ENCODE results near the gene NOP53. TPM values are rescaled to one million over a fixed set of nuclear protein-coding genes. Genes with fewer than 3 reads are reported as not detected.
A peak's percentile ranks its signal among the peaks of the same experiment; 100 is the strongest.

Gene NOP53
- 100 to 1,000 TPM; 225 to 227 TPM for total RNA-seq

GRCh38 chr19:47745010-47745901 lies at the start of gene NOP53:
TSS of gene NOP53 (plus strand) at chr19:47745546. CDS start at chr19:47745560, 14 bp downstream.
- Mint-ChIP-seq H3K36me3 (peaks cover 17% of the 10 kb centered on the region), H3K9me3 (ENCODE audit: low read depth) (no peaks in the 10 kb centered on the region), H3K27me3 (no peaks in the 10 kb centered on the region), H3K27ac (peak within 1 kb of the TSS; percentile 99), H3K4me3 (peak within 1 kb of the TSS; percentile 99), H3K4me1 (peaks cover 42% of the 10 kb centered on the region)
- CTCF ChIA-PET = interaction anchor here (1.0 to 5.6 kb wide), 6 partner anchors 20 to 308 kb away, joined by 3 to 51 read pairs (median 6); partner anchors contain the start of genes EHD2, KPTN and SELENOW
- ATAC-seq (peak; percentile 80), DNase-seq (peak; percentile 97)

GRCh38 chr19:47696635-47697034 lies 48.7 kb upstream of the NOP53 start:
- Mint-ChIP-seq H3K36me3 (peaks cover 2% of the 10 kb centered on the region), H3K4me1 (peaks cover 2% of the 10 kb centered on the region), H3K27me3 (no peaks in the 10 kb centered on the region), H3K9me3 (ENCODE audit: low read depth) (no peaks in the 10 kb centered on the region), H3K27ac (no peak overlapping the region), H3K4me3 (no peak overlapping the region)
- CTCF ChIA-PET = interaction anchor here (0.6 to 19.1 kb wide), 4 partner anchors 9 to 809 kb away, joined by 3 to 408 read pairs (median 4); no protein-coding TSS in a partner anchor
- DNase-seq = no peak
- ATAC-seq = no peak

GRCh38 chr19:47697863-47698609 lies 47.3 kb upstream of the NOP53 start:
- CTCF ChIA-PET = interaction anchor here (0.8 to 19.1 kb wide), 18 partner anchors 10 to 349 kb away, joined by 3 to 408 read pairs (median 4); partner anchors contain the start of genes DHX34, KPTN and NAPA
- H3K4me1 Mint-ChIP-seq = peaks cover 2% of the 10 kb centered on the region
- DNase-seq (peak; percentile 71), ATAC-seq (peak; percentile 81)
- H3K4me3 Mint-ChIP-seq = no peak overlapping the region
- H3K36me3 Mint-ChIP-seq = peaks cover 2% of the 10 kb centered on the region
- no peaks in the 10 kb centered on the region for H3K9me3 Mint-ChIP-seq (ENCODE audit: low read depth)
- H3K27ac Mint-ChIP-seq = no peak overlapping the region
- H3K27me3 Mint-ChIP-seq = no peaks in the 10 kb centered on the region

- Mint-ChIP-seq H3K4me3 (no peak overlapping the region), H3K27ac (no peak overlapping the region), H3K4me1 (peaks cover 2% of the 10 kb centered on the region), H3K27me3 (no peaks in the 10 kb centered on the region), H3K9me3 (ENCODE audit: low read depth) (no peaks in the 10 kb centered on the region), H3K36me3 (peaks cover 2% of the 10 kb centered on the region)
- ATAC-seq (no peak), DNase-seq (no peak)
- CTCF ChIA-PET = interaction anchor here (0.8 to 19.1 kb wide), 25 partner anchors 8 to 350 kb away, joined by 3 to 408 read pairs (median 4); partner anchors contain the start of genes DHX34, EHD2, KPTN and NAPA
These were observed 46.6 kb upstream of the NOP53 start for GRCh38 chr19:47698631-47699359.

GRCh38 chr19:47699360-47699917 lies 45.9 kb upstream of the NOP53 start:
- CTCF ChIA-PET = interaction anchor here (0.6 to 19.1 kb wide), 20 partner anchors 8 to 391 kb away, joined by 3 to 408 read pairs (median 5); partner anchors contain the start of genes EHD2, KPTN and NAPA
- DNase-seq (peak; percentile 62), ATAC-seq (peak; percentile 54)
- Mint-ChIP-seq H3K36me3 (peaks cover 2% of the 10 kb centered on the region), H3K27ac (no peak overlapping the region), H3K27me3 (no peaks in the 10 kb centered on the region), H3K4me3 (no peak overlapping the region), H3K4me1 (peaks cover 2% of the 10 kb centered on the region), H3K9me3 (ENCODE audit: low read depth) (no peaks in the 10 kb centered on the region)

- no peak overlapping the region for H3K27ac Mint-ChIP-seq
- peaks cover 2% of the 10 kb centered on the region for H3K36me3 Mint-ChIP-seq
- CTCF ChIA-PET = interaction anchor here (1.0 to 19.1 kb wide), 2 partner anchors 266 to 310 kb away, joined by 3 to 408 read pairs; no protein-coding TSS in a partner anchor
- no peak overlapping the region for H3K4me3 Mint-ChIP-seq
- ATAC-seq = no peak
- H3K9me3 Mint-ChIP-seq (ENCODE audit: low read depth) = no peaks in the 10 kb centered on the region
- H3K4me1 Mint-ChIP-seq = peaks cover 2% of the 10 kb centered on the region
- no peak for DNase-seq
- no peaks in the 10 kb centered on the region for H3K27me3 Mint-ChIP-seq
These were observed 44.2 kb upstream of the NOP53 start for GRCh38 chr19:47700934-47701716.

GRCh38 chr19:47701717-47702552 lies 43.4 kb upstream of the NOP53 start:
- ATAC-seq = no peak
- Mint-ChIP-seq H3K36me3 (peaks cover 2% of the 10 kb centered on the region), H3K9me3 (ENCODE audit: low read depth) (no peaks in the 10 kb centered on the region), H3K27ac (no peak overlapping the region), H3K4me1 (peaks cover 2% of the 10 kb centered on the region), H3K4me3 (no peak overlapping the region), H3K27me3 (no peaks in the 10 kb centered on the region)
- CTCF ChIA-PET = interaction anchor here (1.0 to 19.1 kb wide), 2 partner anchors 267 to 310 kb away, joined by 3 to 408 read pairs; no protein-coding TSS in a partner anchor
- DNase-seq = no peak

- H3K9me3 Mint-ChIP-seq (ENCODE audit: low read depth) = no peaks in the 10 kb centered on the region
- H3K36me3 Mint-ChIP-seq = peaks cover 2% of the 10 kb centered on the region
- H3K27me3 Mint-ChIP-seq = peaks cover 4% of the 10 kb centered on the region
- no peak overlapping the region for H3K27ac Mint-ChIP-seq
- DNase-seq (no peak), ATAC-seq (no peak)
- H3K4me1 Mint-ChIP-seq = peaks cover 2% of the 10 kb centered on the region
- no peak overlapping the region for H3K4me3 Mint-ChIP-seq
- CTCF ChIA-PET = interaction anchor here (0.6 to 19.1 kb wide), 2 partner anchors 268 to 399 kb away, joined by 3 to 408 read pairs; no protein-coding TSS in a partner anchor
These were observed 42.7 kb upstream of the NOP53 start for GRCh38 chr19:47702671-47703070.

GRCh38 chr19:47703301-47703700 lies 42.0 kb upstream of the NOP53 start:
- H3K36me3 Mint-ChIP-seq = peaks cover under 1% of the 10 kb centered on the region
- H3K4me3 Mint-ChIP-seq = no peak overlapping the region
- CTCF ChIA-PET = interaction anchor here (0.6 to 19.1 kb wide), 4 partner anchors 10 to 268 kb away, joined by 3 to 408 read pairs (median 8); partner anchors contain the start of genes EHD2 and KPTN
- H3K4me1 Mint-ChIP-seq = no peaks in the 10 kb centered on the region
- H3K27ac Mint-ChIP-seq = no peak overlapping the region
- DNase-seq (no peak), ATAC-seq (no peak)
- H3K9me3 Mint-ChIP-seq (ENCODE audit: low read depth) = no peaks in the 10 kb centered on the region
- H3K27me3 Mint-ChIP-seq = peaks cover 4% of the 10 kb centered on the region

GRCh38 chr19:47704024-47704423 lies 41.3 kb upstream of the NOP53 start:
- H3K4me3 Mint-ChIP-seq = no peak overlapping the region
- H3K9me3 Mint-ChIP-seq (ENCODE audit: low read depth) = no peaks in the 10 kb centered on the region
- H3K4me1 Mint-ChIP-seq = no peaks in the 10 kb centered on the region
- ATAC-seq = no peak
- peaks cover 4% of the 10 kb centered on the region for H3K27me3 Mint-ChIP-seq
- no peak for DNase-seq
- H3K27ac Mint-ChIP-seq = no peak overlapping the region
- H3K36me3 Mint-ChIP-seq = no peaks in the 10 kb centered on the region
- CTCF ChIA-PET = interaction anchor here (0.6 to 19.1 kb wide), 6 partner anchors 9 to 420 kb away, joined by 3 to 408 read pairs (median 4); partner anchors contain the start of genes EHD2 and KPTN

- Mint-ChIP-seq H3K27ac (no peak overlapping the region), H3K4me1 (no peaks in the 10 kb centered on the region), H3K27me3 (peaks cover 4% of the 10 kb centered on the region), H3K36me3 (no peaks in the 10 kb centered on the region), H3K9me3 (ENCODE audit: low read depth) (no peaks in the 10 kb centered on the region), H3K4me3 (no peak overlapping the region)
- ATAC-seq (no peak), DNase-seq (no peak)
- CTCF ChIA-PET = interaction anchor here (1.3 to 19.1 kb wide), 4 partner anchors 9 to 420 kb away, joined by 4 to 408 read pairs (median 8); partner anchors contain the start of gene EHD2
These were observed 40.7 kb upstream of the NOP53 start for GRCh38 chr19:47704656-47705055.
